Liver (tissue), 9 donors: ENCODE results near the gene CDK13. TPM values are rescaled to one million over a fixed set of nuclear protein-coding genes. Genes with fewer than 3 reads are reported as not detected.

Source experiments
- DNase-seq: peaks from one replicate; pipeline ENCODE4 v3.0.0-alpha.2; 2017; ENCODE audit warnings: low spot score
- H3K27ac ChIP-seq, 2 donors: one replicate each; pipeline ENCODE4 v1.7.0; 2013; ENCODE audit warnings: inconsistent platforms in 2 of 2, low read length in 2 of 2, control low read depth in 1 of 2, low read depth in 1 of 2, mild to moderate bottlenecking in 1 of 2
- H3K27me3 ChIP-seq, 4 donors: one replicate each; pipeline versions ENCODE4 v1.6.1 to v1.7.0; 2013; ENCODE audit warnings: low read length in 3 of 4, inconsistent platforms in 1 of 4, mild to moderate bottlenecking in 1 of 4, moderate library complexity in 1 of 4; ENCODE audit not compliant: control insufficient read depth in 4 of 4, insufficient read depth in 4 of 4
- H3K36me3 ChIP-seq, 4 donors: one replicate each; pipeline versions ENCODE4 v1.6.1 to v1.7.0; 2013; ENCODE audit warnings: low read length in 3 of 4, mild to moderate bottlenecking in 3 of 4, low read depth in 1 of 4, moderate library complexity in 1 of 4; ENCODE audit not compliant: control insufficient read depth in 4 of 4, insufficient read depth in 3 of 4
- H3K4me1 ChIP-seq, 4 donors: one replicate each; pipeline versions ENCODE4 v1.6.1 to v1.7.0; 2013; ENCODE audit warnings: low read length in 3 of 4, mild to moderate bottlenecking in 3 of 4, moderate library complexity in 1 of 4; ENCODE audit not compliant: control insufficient read depth in 4 of 4, insufficient read depth in 4 of 4
- H3K4me3 ChIP-seq, 3 donors: one replicate each; pipeline versions ENCODE4 v1.6.1 to v1.7.0; 2013; ENCODE audit warnings: low read length in 3 of 3, control low read depth in 1 of 3, low read depth in 1 of 3, mild to moderate bottlenecking in 1 of 3
- H3K9ac ChIP-seq, 2 donors: one replicate each; pipeline ENCODE4 v1.7.0; 2013; ENCODE audit warnings: low read length in 2 of 2, mild to moderate bottlenecking in 2 of 2, moderate library complexity in 2 of 2, control low read depth in 1 of 2, low read depth in 1 of 2
- H3K9me3 ChIP-seq, 4 donors: one replicate each; pipeline versions ENCODE4 v1.6.1 to v1.7.0; 2013; ENCODE audit warnings: low read length in 3 of 4; ENCODE audit not compliant: control insufficient read depth in 4 of 4
- EGR1 ChIP-seq, 2 donors: IDR thresholded peaks; 2 replicates each; pipeline ENCODE4 v1.6.1; 2016 to 2018; ENCODE audit warnings: antibody characterized with exemption in 2 of 2, low read depth in 2 of 2
- FOXA1 ChIP-seq: IDR thresholded peaks from 2 replicates; pipeline ENCODE4 v1.6.1; 2016; ENCODE audit warnings: antibody characterized with exemption
- FOXA2 ChIP-seq: IDR thresholded peaks from 2 replicates; pipeline ENCODE4 v1.6.1; 2016; ENCODE audit warnings: antibody characterized with exemption
- GABPA ChIP-seq, 2 donors: IDR thresholded peaks in 1 of 2; conservative IDR thresholded peaks in 1 of 2; 2 replicates each; pipeline ENCODE4 v1.6.1; 2016; ENCODE audit warnings: antibody characterized with exemption in 2 of 2, mild to moderate bottlenecking in 1 of 2, moderate library complexity in 1 of 2
- HNF4A ChIP-seq, 2 donors: conservative IDR thresholded peaks; 2 replicates each; pipeline ENCODE4 v1.6.1; 2016; ENCODE audit warnings: antibody characterized with exemption in 2 of 2, mild to moderate bottlenecking in 2 of 2
- HNF4G ChIP-seq: IDR thresholded peaks from 2 replicates; pipeline ENCODE4 v1.6.1; 2016; ENCODE audit warnings: antibody characterized with exemption
- JUND ChIP-seq, 2 donors: IDR thresholded peaks; 2 replicates each; pipeline ENCODE4 v1.6.1; 2016; ENCODE audit warnings: antibody characterized with exemption in 2 of 2
- NR2F2 ChIP-seq: IDR thresholded peaks from 2 replicates; pipeline ENCODE4 v1.6.1; 2016; ENCODE audit warnings: antibody characterized with exemption
- RAD21 ChIP-seq, 2 donors: IDR thresholded peaks; 2 replicates each; pipeline ENCODE4 v1.6.1; 2016; ENCODE audit warnings: antibody characterized with exemption in 2 of 2, mild to moderate bottlenecking in 2 of 2
- RXRA ChIP-seq, 2 donors: IDR thresholded peaks; 2 replicates each; pipeline ENCODE4 v1.6.1; 2017 to 2018; ENCODE audit warnings: antibody characterized with exemption in 2 of 2, mild to moderate bottlenecking in 1 of 2
- SP1 ChIP-seq: IDR thresholded peaks from 2 replicates; pipeline ENCODE4 v1.6.1; 2018; ENCODE audit warnings: antibody characterized with exemption, mild to moderate bottlenecking
- TAF1 ChIP-seq: conservative IDR thresholded peaks from 2 replicates; pipeline ENCODE4 v1.6.1; 2016; ENCODE audit warnings: antibody characterized with exemption, mild to moderate bottlenecking
- YY1 ChIP-seq: IDR thresholded peaks from 2 replicates; pipeline ENCODE4 v1.6.1; 2016; ENCODE audit warnings: antibody characterized with exemption, mild to moderate bottlenecking
- WGBS: extraction: QIAGEN DNeasy Blood & Tissue Kit; methylation state at CpG from one replicate; pipeline ENCODE4 v1.1.7; 2013; 5-methylcytosine and 5-hydroxymethylcytosine counted together
- polyA plus RNA-seq, 2 donors: library from polyadenylated mRNA; stranded (reverse) in 1 of 2; unstranded in 1 of 2; fragments of 200-250 nt in 1 of 2; fragments of >200 nt in 1 of 2; fragmentation: Nextera tagmentation in 1 of 2; extraction: Ambion mirVana in 1 of 2; gene quantifications; one replicate each; pipeline versions ENCODE4 v1.2.1 to v1.2.3, GENCODE V29; 2013 to 2015
- total RNA-seq, 2 donors: library from RNA; depleted of rRNA; stranded (reverse); fragments of >200 nt; gene quantifications; one replicate each; pipeline ENCODE4 v1.2.3, GENCODE V29; 2014
- TF ChIP-seq, protein P1 (sequence below): IDR thresholded peaks from 2 replicates; pipeline ENCODE4 v1.6.1; 2016; ENCODE audit warnings: antibody characterized with exemption, mild to moderate bottlenecking
- TF ChIP-seq, protein P2 (sequence below): IDR thresholded peaks from 2 replicates; pipeline ENCODE4 v1.6.1; 2016; ENCODE audit warnings: antibody characterized with exemption
- TF ChIP-seq, protein P3 (sequence below): fragments of 150-350 bp; IDR thresholded peaks from 2 replicates; pipeline ENCODE4 v1.5.1; 2017; ENCODE audit warnings: improper control_type of control experiment, low read depth, low read length; ENCODE audit not compliant: missing input control
- TF ChIP-seq, protein P4 (sequence below): IDR thresholded peaks from 2 replicates; pipeline ENCODE4 v1.6.1; 2016; ENCODE audit warnings: antibody characterized with exemption
- TF ChIP-seq, protein P5 (sequence below): IDR thresholded peaks from 2 replicates; pipeline ENCODE4 v1.6.1; 2016; ENCODE audit warnings: antibody characterized with exemption
- donor health status: healthy.
- donor health status: healthy.
- donor health status: healthy.
- donor health status: healthy.
- donor health status: healthy.

CDK13 gene
- total and polyA plus RNA-seq, 4 donors: 8.8 to 51.1 (median 23.2) TPM

DNA sequence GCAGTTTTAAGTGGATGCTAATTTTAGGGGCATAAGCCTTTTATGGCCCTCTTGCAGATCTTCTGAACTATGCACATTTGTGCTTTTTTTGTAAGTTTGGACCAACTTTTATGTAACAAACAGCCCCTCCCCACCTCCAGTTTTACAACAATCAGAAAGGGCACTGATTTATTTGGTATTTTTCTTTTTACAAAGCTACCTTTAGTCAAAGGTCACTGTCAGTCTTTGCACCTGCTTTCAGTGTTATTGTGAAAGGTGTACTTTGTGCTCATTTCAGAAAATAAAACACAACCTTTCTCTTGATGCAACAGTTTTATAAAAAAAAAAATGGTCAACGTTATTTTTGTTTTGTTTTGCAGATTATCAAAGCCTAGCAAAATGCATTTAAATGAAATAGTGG, 145.2 kb downstream of the CDK13 start (continued):
- TF ChIP-seq, protein P1, sequence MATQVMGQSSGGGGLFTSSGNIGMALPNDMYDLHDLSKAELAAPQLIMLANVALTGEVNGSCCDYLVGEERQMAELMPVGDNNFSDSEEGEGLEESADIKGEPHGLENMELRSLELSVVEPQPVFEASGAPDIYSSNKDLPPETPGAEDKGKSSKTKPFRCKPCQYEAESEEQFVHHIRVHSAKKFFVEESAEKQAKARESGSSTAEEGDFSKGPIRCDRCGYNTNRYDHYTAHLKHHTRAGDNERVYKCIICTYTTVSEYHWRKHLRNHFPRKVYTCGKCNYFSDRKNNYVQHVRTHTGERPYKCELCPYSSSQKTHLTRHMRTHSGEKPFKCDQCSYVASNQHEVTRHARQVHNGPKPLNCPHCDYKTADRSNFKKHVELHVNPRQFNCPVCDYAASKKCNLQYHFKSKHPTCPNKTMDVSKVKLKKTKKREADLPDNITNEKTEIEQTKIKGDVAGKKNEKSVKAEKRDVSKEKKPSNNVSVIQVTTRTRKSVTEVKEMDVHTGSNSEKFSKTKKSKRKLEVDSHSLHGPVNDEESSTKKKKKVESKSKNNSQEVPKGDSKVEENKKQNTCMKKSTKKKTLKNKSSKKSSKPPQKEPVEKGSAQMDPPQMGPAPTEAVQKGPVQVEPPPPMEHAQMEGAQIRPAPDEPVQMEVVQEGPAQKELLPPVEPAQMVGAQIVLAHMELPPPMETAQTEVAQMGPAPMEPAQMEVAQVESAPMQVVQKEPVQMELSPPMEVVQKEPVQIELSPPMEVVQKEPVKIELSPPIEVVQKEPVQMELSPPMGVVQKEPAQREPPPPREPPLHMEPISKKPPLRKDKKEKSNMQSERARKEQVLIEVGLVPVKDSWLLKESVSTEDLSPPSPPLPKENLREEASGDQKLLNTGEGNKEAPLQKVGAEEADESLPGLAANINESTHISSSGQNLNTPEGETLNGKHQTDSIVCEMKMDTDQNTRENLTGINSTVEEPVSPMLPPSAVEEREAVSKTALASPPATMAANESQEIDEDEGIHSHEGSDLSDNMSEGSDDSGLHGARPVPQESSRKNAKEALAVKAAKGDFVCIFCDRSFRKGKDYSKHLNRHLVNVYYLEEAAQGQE: peak; percentile 70
- TF ChIP-seq, protein P2, sequence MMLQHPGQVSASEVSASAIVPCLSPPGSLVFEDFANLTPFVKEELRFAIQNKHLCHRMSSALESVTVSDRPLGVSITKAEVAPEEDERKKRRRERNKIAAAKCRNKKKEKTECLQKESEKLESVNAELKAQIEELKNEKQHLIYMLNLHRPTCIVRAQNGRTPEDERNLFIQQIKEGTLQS: peak; percentile 30

DNA sequence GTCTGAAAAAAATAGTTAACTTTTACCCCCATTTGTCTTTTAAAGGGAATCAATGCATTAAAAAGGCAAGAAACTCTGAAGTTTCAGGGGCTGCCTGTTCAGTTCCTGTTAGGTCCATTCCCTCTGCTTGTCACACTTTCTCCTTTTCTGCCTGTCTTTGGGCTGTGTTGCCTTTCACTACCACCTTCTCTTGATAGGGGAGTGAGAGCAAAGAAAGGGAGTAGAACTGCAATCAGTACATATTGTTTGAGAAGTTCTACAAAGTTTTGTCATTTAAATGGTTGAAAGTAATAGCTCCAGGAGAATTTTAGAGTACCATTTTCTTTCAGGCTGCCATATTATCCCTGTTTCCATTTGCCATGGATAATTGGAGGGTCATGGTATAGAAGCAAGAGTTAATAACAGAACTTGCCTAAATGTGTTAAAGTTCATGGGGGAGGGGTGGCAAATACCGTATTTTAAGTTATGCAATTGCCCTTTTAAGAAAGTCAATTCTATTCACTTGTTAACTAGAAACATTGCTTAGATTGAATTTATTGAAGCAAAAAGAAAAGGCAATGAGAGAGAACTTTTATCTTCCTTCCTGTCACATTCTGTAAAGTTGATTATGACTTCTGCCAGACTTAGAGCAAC, 145.8 kb downstream of the CDK13 start:
- Histone ChIP-seq H3K36me3 (peaks cover 2 to 16% (median 12%) of the 10 kb centered on the region in 4 donors), H3K27ac (peak overlapping the region; percentile 76 to 84)
- 7% methylated on average over 1 of the region's 1 CpG for WGBS

More for the DNA sequence above, 145.8 kb downstream of the CDK13 start:
- peaks cover 16 to 60% (median 52%) of the 10 kb centered on the region in 4 donors for H3K4me1 ChIP-seq
- no peak for DNase-seq
- TF ChIP-seq EGR1 (IDR thresholded peaks at IDR 0.05; ENCODE audit: low read depth in 2 of 2) (no peak), FOXA1 (no peak), SP1 (peak; percentile 62), FOXA2 (no peak), NR2F2 (no peak), HNF4G (no peak), JUND (IDR thresholded peaks at IDR 0.05) (no peak), RXRA (IDR thresholded peaks at IDR 0.05) (peak; percentile 80), HNF4A (conservative IDR thresholded peaks at IDR 0.05) (peak in 1 of 2 donors; percentile 35), TAF1 (no peak), RAD21 (IDR thresholded peaks at IDR 0.05) (no peak), GABPA (IDR thresholded peaks at IDR 0.05 in 1 of 2, conservative IDR thresholded peaks at IDR 0.05 in 1 of 2) (no peak), YY1 (no peak)
- TF ChIP-seq, protein P2: peak; percentile 30
- TF ChIP-seq, protein P3, sequence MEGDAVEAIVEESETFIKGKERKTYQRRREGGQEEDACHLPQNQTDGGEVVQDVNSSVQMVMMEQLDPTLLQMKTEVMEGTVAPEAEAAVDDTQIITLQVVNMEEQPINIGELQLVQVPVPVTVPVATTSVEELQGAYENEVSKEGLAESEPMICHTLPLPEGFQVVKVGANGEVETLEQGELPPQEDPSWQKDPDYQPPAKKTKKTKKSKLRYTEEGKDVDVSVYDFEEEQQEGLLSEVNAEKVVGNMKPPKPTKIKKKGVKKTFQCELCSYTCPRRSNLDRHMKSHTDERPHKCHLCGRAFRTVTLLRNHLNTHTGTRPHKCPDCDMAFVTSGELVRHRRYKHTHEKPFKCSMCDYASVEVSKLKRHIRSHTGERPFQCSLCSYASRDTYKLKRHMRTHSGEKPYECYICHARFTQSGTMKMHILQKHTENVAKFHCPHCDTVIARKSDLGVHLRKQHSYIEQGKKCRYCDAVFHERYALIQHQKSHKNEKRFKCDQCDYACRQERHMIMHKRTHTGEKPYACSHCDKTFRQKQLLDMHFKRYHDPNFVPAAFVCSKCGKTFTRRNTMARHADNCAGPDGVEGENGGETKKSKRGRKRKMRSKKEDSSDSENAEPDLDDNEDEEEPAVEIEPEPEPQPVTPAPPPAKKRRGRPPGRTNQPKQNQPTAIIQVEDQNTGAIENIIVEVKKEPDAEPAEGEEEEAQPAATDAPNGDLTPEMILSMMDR: no peak
- TF ChIP-seq, protein P4, sequence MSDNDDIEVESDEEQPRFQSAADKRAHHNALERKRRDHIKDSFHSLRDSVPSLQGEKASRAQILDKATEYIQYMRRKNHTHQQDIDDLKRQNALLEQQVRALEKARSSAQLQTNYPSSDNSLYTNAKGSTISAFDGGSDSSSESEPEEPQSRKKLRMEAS: no peak
- TF ChIP-seq, protein P5, sequence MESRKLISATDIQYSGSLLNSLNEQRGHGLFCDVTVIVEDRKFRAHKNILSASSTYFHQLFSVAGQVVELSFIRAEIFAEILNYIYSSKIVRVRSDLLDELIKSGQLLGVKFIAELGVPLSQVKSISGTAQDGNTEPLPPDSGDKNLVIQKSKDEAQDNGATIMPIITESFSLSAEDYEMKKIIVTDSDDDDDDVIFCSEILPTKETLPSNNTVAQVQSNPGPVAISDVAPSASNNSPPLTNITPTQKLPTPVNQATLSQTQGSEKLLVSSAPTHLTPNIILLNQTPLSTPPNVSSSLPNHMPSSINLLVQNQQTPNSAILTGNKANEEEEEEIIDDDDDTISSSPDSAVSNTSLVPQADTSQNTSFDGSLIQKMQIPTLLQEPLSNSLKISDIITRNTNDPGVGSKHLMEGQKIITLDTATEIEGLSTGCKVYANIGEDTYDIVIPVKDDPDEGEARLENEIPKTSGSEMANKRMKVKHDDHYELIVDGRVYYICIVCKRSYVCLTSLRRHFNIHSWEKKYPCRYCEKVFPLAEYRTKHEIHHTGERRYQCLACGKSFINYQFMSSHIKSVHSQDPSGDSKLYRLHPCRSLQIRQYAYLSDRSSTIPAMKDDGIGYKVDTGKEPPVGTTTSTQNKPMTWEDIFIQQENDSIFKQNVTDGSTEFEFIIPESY: no peak
- TF ChIP-seq, protein P1: no peak
- H3K9me3 ChIP-seq: no peaks in the 10 kb centered on the region
- no peaks in the 10 kb centered on the region for H3K27me3 ChIP-seq
- peak overlapping the region in 2 of 3 donors; percentile 1 to 31 for H3K4me3 ChIP-seq
- peak overlapping the region in 1 of 2 donors; percentile 63 for H3K9ac ChIP-seq
